Ovary (tissue), 9 donors: Measurements from ENCODE around the gene XIRP2. TPM values are rescaled to one million over a fixed set of nuclear protein-coding genes. Genes with fewer than 3 reads are reported as not detected.

Experiments
- DNase-seq, 5 donors: peaks; one replicate each; pipeline ENCODE4 v3.0.0-alpha.2; 2019 to 2020
- H3K27ac ChIP-seq, 2 donors: fragments of 200-600 bp; one replicate each; pipeline versions ENCODE4 v1.5.1 to v1.8.0; 2019 to 2022
- H3K27me3 ChIP-seq: fragments of 200-600 bp; one replicate; pipeline ENCODE4 v1.8.0; 2022
- H3K36me3 ChIP-seq: fragments of 200-600 bp; sonication (generic); one replicate; pipeline ENCODE4 v1.5.1; 2019
- H3K4me1 ChIP-seq: one replicate; pipeline ENCODE4 v1.8.1; 2013; ENCODE audit warnings: mild to moderate bottlenecking, moderate library complexity; ENCODE audit not compliant: insufficient read depth
- H3K4me3 ChIP-seq: fragments of 200-600 bp; sonication (generic); one replicate; pipeline ENCODE4 v1.5.1; 2017
- H3K9me3 ChIP-seq, 2 donors: fragments of 200-600 bp in 1 of 2; sonication (generic) in 1 of 2; one replicate each; pipeline versions ENCODE4 v1.5.1 to v1.8.1; 2013 to 2019; ENCODE audit warnings: mild to moderate bottlenecking in 1 of 2, moderate library complexity in 1 of 2
- EP300 ChIP-seq: sonication (generic); formaldehyde crosslinking; IDR thresholded peaks from one replicate; pipeline ENCODE4 v1.6.1; 2017; ENCODE audit warnings: antibody characterized with exemption
- POLR2A ChIP-seq: fragments of 450-650 bp; IDR thresholded peaks from one replicate; pipeline ENCODE4 v1.6.1; 2017; ENCODE audit warnings: antibody characterized with exemption, mild to moderate bottlenecking, moderate library complexity
- WGBS, 3 donors: extraction: QIAGEN DNeasy Blood & Tissue Kit in 1 of 3; methylation state at CpG; one replicate each; pipeline versions ENCODE4 v1.1.5 to v1.1.7; 2013 to 2017; 5-methylcytosine and 5-hydroxymethylcytosine counted together
- intact Hi-C, 4 donors: fragments of 100-400 bp; cut with DNase I; formaldehyde crosslinking; loops; one replicate each; pipeline versions ENCODE4 v1.11.0 to v1.15.1; 2022 to 2023
- polyA plus RNA-seq, 2 donors: library from polyadenylated mRNA; stranded (reverse); fragments of 200-250 nt in 1 of 2; fragments of 350-450 nt in 1 of 2; fragmentation: Illumina TruSeq in 1 of 2; extraction: RNeasy Lipid Tissue Mini Kit (QIAGEN cat#74804) in 1 of 2; gene quantifications; one replicate each; pipeline ENCODE4 v1.2.3, GENCODE V29; 2013 to 2014
- total RNA-seq, 7 donors: library from RNA; depleted of rRNA in 2 of 7; stranded (reverse); fragments of >200 nt in 2 of 7; fragmentation: NEBNext Ultra II Directional in 3 of 7; extraction: Animal tissue kit (Norgen Biotek cat#: 25700) in 3 of 7; gene quantifications; one replicate each; pipeline versions ENCODE4 v1.1.0 to v1.2.4, GENCODE V29; 2016 to 2023
- TF ChIP-seq, protein P1 (sequence below), 3 donors: fragments of 450-650 bp in 2 of 3; fragments of 200-600 bp in 1 of 3; IDR thresholded peaks; one replicate each; pipeline versions ENCODE4 v1.5.1 to v1.8.0; 2016 to 2022; ENCODE audit warnings: antibody characterized with exemption in 3 of 3, mild to moderate bottlenecking in 1 of 3
- donor health status: DM: no; HTN: no; CAD: no; lungs with moderate emphysema.
- donor health status: DM: no; HTN: no; CAD: no.
- donor health status: Bipolar disorder and iron deficiency.
- donor health status: DM: yes; HTN: yes; CAD: no.
- donor health status: DM: no; HTN: no; CAD: no.
- donor health status: DM: yes; HTN: yes; CAD: no.

Gene XIRP2
- total and polyA plus RNA-seq, 9 donors, result 0.03 to 0.47 (median 0.12) TPM; not detected in 4

DNA sequence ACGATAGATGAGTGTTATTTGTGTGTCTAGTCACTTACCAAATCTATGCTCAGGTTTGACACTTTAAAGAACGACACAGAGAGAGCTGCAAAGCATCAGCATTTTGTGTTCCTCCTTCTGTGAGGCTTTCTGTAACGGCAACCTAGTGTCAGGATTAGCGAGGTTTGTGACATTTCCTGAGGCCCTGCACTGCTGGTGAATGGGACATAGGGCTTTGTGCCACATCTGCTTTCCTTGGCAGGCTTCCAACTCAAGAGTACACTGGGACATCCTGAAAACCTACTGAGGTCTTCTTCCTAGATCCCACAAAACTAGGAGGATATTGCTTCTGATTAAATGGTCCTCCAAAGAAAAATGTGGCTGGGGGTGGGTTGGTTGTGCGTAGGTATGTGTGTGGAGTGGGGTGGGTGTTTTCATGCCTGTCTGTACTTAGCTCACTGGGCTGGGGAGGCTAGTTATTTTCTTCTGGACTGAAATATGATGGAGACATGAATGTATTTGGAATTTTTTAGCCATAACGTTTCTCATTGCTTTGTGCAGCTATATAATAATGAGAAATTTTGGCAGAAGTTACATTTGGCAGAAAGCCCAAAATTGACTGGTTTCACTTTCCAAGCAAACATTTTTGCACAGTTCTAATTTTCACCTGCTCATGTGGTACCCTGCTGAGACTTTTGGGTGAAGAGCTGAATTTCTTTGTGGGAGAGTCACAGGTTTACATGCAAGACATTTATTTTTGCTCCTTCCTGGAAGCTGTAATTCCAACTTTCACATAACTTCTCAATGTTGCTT, 308.4 kb downstream of the XIRP2 start:
- Histone ChIP-seq H3K36me3 (no peaks in the 10 kb centered on the region), H3K9me3 (no peaks in the 10 kb centered on the region), H3K27me3 (no peaks in the 10 kb centered on the region), H3K4me1 (no peaks in the 10 kb centered on the region), H3K4me3 (no peak overlapping the region), H3K27ac (no peak overlapping the region)
- DNase-seq, result no peak
- TF ChIP-seq POLR2A (no peak), EP300 (no peak)
- TF ChIP-seq, protein P1, sequence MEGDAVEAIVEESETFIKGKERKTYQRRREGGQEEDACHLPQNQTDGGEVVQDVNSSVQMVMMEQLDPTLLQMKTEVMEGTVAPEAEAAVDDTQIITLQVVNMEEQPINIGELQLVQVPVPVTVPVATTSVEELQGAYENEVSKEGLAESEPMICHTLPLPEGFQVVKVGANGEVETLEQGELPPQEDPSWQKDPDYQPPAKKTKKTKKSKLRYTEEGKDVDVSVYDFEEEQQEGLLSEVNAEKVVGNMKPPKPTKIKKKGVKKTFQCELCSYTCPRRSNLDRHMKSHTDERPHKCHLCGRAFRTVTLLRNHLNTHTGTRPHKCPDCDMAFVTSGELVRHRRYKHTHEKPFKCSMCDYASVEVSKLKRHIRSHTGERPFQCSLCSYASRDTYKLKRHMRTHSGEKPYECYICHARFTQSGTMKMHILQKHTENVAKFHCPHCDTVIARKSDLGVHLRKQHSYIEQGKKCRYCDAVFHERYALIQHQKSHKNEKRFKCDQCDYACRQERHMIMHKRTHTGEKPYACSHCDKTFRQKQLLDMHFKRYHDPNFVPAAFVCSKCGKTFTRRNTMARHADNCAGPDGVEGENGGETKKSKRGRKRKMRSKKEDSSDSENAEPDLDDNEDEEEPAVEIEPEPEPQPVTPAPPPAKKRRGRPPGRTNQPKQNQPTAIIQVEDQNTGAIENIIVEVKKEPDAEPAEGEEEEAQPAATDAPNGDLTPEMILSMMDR (IDR thresholded peaks at IDR 0.05), result no peak
- 35 to 44% (median 43%) methylated on average over 6 of the region's 6 CpGs for WGBS, 3 donors
- intact Hi-C loops, result no loop called here

DNA sequence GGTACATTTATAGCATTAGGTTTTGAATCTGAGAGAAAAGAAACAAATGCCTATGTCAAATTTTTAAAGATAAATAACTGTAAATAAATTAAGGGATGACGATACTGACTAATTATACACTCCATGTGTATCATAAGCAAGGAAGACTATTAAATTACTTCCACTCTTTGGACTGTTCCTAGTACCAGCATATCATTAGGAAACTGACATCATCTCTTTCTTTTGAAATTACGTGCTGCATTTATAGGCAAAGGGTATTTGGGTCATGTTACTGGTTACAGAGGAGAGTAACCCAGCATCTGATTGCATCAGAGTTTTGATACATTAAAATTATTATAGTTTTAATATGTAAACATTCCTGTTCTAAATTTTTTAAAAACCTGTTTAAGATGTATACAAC, 309.7 kb downstream of the XIRP2 start:
- Histone ChIP-seq H3K9me3 (no peaks in the 10 kb centered on the region), H3K4me3 (no peak overlapping the region), H3K27ac (no peak overlapping the region), H3K36me3 (no peaks in the 10 kb centered on the region), H3K4me1 (no peaks in the 10 kb centered on the region), H3K27me3 (no peaks in the 10 kb centered on the region)
- WGBS, 3 donors, result 38 to 59% (median 53%) methylated on average over 2 of the region's 2 CpGs
- TF ChIP-seq EP300 (no peak), POLR2A (no peak)
- TF ChIP-seq, protein P1 (IDR thresholded peaks at IDR 0.05), result no peak
- no peak for DNase-seq
- intact Hi-C loops, result no loop called here

DNA sequence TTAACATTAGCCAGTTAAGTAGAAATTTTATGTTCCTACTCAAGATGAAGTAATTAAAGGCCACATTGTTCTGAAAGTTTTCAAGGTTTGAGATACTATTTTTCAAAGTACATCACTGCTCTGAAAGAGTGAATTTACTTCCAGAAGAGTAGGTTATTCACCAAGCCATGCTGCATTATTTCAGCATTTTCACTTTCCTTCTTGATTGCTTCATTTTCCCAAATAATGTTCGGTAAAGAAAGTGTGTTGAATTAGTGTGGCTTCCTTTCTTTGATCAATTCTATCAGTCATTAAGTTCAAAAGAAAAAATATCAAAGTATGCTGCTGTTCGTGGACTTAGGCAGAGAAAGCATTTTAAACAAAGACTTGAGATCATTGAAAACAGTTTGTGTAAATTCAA, 310.3 kb downstream of the XIRP2 start:
- Histone ChIP-seq H3K27ac (no peak overlapping the region), H3K4me1 (no peaks in the 10 kb centered on the region), H3K9me3 (no peaks in the 10 kb centered on the region), H3K4me3 (no peak overlapping the region), H3K27me3 (no peaks in the 10 kb centered on the region), H3K36me3 (no peaks in the 10 kb centered on the region)
- intact Hi-C loops, result no loop called here
- no peak for DNase-seq
- 46 to 54% (median 50%) methylated on average over 2 of the region's 2 CpGs for WGBS, 3 donors
- TF ChIP-seq, protein P1 (IDR thresholded peaks at IDR 0.05), result no peak
- no peak for TF ChIP-seq POLR2A
- no peak for TF ChIP-seq EP300

DNA sequence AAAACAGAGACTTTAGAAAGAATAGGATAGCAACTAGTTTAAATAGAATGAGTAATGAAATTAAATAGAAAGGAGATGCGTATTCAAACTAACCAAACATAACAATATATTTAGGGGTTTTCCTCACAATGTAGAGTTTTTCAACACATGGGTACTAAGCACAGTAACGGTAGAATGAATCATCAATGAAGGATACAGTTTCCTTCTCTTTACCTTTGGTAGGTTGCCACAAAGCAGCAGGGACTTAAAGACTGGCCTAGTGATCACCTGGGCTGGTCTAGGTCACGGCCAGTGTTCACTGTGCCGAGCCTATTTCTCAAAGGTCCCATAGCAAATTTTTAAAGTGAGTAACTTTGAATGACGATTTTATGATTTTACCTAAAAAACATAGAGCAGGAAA, 311.7 kb downstream of the XIRP2 start:
- WGBS, 3 donors, result 92 to 95% (median 94%) methylated on average over 5 of the region's 5 CpGs
- TF ChIP-seq, protein P1 (IDR thresholded peaks at IDR 0.05), result no peak
- TF ChIP-seq EP300 (no peak), POLR2A (no peak)
- Histone ChIP-seq H3K36me3 (no peaks in the 10 kb centered on the region), H3K27me3 (no peaks in the 10 kb centered on the region), H3K9me3 (no peaks in the 10 kb centered on the region), H3K4me1 (no peaks in the 10 kb centered on the region), H3K4me3 (no peak overlapping the region), H3K27ac (no peak overlapping the region)
- intact Hi-C loops, result no loop called here
- no peak for DNase-seq
